ENCODE results near the gene DCAF17.
"Not testable (repeated sequence)": the region's sequence is repeated elsewhere in the genome, so short reads cannot be mapped to it uniquely, and the experiment has no call there.

The DCAF17 gene

DNA sequence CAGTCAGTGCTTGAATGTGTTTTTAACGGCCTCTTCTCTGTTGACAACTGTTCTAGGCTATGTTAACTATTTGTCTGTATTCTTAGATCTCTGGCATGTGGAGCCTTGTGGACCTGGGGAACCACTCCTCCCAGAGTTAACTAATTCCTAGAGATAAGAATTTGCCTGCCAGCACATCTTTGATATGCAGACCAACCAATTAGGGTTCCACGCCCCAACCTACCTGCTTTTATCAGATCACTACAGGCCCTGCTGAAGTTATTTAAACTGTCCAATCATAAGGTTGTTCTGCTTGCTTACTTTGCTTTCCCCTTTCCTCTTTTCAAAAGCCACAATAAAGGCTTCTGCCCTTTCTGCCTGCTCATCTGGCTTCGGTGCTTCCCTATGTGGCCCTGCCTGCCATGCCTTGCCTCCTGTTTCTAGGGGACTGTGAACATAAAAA, 79.7 kb downstream of the DCAF17 start:
- no peak for DNase-seq (ENCODE audit: low spot score)

DNA sequence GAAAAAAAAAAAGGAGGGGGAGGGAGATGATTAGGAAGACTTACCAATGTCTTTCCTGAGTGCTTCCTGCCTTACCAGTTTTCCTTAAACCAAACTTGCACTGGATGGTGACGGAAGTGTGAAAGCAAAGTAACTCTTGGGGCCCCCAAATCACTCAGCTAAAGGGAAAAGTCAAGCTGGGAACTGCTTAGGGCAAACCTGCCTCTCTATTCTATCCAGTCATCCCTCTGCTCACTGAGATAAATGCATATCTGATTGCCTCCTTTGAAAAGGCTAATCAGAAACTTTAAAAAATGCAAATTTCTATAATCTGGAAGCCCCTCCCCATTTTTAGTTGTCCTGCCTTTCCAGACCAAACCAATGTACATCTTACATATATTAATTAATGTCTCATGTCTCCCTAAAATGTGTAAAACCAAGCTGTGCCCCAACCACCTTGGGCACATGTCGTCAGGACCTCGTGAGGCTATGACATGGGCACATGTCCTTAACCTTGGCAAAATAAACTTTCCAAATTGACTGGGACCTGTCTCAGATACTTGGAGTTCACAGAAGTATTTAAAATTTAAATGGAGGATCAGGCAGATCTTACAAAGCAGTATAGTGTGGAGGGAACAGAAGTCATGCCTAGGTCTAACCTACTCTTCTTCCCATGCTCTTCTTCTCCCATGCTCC, 81.0 kb downstream of the DCAF17 start:
- no peak for DNase-seq (ENCODE audit: low spot score)

DNA sequence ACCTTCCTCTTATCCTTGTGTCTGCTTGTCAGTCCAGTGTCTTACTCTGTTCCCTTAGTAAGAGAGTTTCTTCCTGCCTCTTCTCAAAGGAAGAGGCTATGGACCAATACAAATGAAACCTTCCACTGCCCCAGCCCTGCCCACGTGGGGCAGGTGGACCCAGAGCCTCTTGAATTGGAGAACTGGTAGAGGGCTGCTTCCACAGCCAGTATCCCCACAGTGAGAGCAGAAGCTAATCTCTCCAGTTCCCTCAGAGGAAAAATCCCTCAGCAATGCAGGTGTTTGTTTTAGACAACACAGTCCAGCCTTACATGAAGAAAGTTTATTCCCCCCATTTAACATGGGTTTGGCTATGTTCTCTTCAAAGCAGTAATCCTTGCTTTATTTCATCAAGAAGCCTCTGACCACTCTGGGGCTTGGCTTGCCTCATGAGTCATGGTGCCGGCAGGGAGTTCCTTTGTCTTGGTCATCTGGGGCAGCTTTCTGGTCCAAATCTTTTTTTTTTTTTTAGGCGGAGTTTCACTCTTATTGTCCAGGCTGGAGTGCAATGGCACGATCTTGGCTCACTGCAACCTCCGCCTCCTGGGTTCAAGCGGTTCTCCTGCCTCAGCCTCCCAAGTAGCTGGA, 81.8 kb downstream of the DCAF17 start:
- DNase-seq (ENCODE audit: low spot score): no peak

DNA sequence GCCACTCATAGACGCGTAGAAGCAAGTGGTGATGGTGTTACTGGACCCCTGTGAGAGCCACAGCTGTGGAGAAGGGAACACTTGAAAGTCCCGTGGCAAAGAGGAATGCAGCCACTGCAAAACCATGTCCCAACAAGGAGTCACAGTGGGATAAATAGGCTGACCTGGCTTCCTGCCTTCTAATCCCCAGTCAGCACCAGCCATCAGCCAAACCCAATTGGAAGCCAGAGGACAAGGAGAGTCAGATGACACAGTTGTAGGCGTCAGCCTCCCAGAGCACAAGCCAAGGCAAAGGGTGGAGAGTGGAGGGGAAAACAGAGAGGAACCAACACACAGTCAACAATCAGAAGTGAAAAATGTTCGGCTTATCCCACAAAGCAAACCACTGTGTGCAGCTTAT, 82.8 kb downstream of the DCAF17 start:
- DNase-seq (ENCODE audit: low spot score): no peak

DNA sequence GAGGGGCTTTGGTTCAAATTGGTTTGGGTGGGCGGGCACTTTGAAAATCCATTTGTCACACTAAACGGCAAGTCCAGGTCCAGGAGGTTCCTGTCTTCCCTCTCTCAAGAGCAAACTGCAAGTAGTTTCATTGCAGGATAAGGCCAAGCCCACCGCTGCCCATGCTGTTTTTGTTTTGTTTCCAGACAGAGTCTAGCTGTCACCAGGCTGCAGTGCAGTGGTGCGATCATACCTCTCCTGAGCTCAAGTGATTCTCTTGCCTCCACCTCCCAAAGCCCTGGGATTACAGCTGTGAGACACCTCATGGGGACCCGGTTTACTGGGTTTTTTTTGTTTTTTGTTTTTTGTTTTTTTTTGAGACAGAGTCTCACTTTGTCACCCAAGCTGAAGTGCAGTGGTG, 86.4 kb downstream of the DCAF17 start:
- no peak for DNase-seq (ENCODE audit: low spot score)

DNA sequence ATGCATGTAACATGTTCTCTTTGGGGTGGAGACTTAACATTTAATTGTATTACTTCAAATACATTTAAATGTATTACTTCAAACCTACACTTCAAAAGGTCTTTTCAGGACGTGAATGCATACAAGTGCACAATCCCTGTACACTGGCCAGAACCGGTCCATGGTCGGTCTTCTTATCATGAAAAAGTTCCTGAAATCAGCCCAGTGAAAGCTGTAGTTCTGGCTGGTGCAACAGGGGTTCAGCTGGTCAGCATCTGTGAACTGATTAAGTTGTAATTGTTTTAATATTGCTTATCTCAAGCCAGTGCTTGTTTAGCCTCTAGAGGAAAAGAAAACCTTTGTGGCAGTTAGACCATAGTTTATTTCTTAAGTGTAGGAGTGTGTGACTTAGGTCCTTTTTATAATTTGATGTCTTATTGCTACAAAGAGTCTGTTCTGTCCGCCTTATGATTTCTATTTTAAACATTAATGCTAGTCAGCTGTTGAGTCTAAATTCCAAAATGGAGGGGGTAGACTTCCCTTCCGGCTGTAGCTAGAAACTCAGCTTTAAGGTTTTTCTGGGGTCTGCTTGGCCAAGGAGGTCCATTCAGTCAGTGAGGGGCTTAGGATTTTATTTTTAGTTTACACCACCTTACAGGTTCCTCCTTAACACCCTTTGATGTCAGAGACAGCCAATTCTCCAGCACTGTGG, 87.5 kb downstream of the DCAF17 start:
- no peak for DNase-seq (ENCODE audit: low spot score)

DNA sequence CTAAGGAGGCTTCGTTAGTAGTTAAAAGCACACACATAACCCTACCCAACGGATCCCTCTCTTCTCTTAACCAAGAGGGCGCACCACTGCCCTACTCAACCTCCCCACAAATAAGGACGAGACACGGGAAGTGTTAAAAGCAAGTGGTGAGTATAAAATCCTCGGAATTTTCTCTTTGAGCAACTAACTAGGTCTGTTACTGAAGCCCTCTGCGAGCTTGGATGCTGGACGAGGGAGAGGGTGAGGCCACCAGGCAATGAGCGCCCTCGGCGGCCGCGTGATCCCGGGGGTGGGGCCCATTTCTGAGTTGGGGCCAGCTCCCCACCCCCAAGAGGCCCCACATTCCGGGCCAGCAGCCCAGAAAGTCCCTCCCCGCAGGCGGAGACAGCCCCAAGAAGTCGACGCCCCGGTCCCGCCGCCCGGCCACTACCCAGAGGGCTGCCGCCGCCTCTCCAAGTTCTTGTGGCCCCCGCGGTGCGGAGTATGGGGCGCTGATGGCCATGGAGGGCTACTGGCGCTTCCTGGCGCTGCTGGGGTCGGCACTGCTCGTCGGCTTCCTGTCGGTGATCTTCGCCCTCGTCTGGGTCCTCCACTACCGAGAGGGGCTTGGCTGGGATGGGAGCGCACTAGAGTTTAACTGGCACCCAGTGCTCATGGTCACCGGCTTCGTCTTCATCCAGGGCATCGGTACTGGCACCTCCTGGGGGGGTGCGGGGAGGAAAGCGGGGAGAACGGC, 88.2 kb downstream of the DCAF17 start, which contains the start of gene CYBRD1:
CYBRD1 (plus strand) TSS at position 423 of the 736 bp plus-strand sequence; CDS start at position 495, 72 bp downstream.
- DNase-seq (ENCODE audit: low spot score): peak; percentile 67

DNA sequence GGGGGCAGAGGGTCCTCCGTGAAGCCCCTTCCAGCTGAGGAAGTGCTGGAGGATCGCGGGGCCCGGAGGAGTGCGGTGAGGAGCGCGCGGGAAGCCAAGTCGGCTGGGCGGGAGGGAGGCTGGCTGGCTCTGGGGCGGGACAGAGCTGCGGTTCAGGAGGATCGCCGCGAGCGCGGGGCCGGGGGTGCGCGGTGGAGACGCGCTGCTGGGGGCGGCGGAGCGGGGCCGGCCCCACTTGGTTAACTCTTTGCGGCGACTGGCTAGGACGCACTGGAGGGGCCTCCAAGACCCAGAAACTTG, 88.7 kb downstream of the DCAF17 start:
- peak; percentile 72 for DNase-seq (ENCODE audit: low spot score)

DNA sequence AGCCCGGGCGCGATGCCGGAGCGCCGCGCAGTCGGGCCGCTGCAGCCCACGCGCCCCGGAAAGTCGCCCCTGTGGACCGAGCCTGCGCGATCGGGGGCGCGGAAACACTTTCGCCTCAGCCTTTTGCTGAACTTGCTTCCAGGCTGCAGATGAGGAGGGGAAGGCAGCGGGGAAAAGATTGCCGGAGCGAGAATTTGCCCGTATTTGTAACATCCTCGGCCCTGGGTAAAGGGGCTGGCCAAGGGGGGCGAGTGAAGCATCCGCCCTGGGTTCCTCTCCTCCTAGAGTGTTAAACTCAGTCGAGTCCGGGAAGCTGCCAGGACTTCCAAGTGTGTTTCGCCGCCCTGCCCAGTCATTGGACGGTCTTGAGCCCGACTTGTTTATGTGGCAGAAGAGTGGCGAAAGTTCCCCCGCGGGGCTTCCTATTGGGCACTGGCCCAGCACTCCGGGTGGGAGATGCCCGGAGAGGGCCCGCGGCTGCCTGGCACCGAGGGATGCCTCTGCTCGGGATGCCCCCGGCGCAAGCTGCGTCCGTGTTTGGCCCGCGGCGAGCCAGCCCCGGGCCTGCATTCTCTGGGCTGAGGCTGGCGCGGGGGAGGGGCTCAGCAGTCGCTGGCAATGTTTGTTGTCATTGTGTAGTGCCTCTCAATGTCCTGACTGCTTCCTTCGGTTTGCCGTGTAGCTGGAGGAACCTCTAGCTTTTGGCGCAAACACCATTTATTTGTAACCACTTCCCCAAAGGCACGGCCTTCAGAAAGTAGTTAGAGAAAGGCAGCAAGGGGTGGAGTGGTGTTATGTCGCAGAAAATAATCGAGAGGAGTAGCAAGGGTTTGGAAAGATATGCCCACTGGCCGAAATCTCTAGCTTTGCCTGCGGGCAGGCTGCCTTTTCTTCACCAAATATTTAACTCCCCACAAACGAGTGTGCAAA, 89.3 kb downstream of the DCAF17 start:
- DNase-seq (ENCODE audit: low spot score): peak; percentile 78

DNA sequence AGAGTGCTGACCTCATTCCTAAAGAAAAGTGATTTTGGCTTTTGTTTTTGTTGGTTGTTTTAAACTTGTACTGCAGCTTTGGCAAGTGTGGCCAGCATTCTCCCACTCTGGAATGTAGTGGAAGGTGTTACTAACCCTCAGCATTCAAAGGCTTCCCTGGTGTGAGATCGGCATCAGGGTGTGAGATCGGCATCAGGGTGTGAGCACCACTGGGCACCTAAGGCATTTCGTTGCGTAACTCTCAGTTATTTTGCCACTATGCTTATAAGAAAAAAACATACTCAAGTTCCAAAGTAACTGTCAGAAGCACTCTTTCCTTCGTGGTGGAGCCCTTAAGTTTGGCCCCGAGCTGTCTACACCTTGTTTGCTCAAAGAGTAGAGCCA, 90.0 kb downstream of the DCAF17 start:
- DNase-seq (ENCODE audit: low spot score): no peak

DNA sequence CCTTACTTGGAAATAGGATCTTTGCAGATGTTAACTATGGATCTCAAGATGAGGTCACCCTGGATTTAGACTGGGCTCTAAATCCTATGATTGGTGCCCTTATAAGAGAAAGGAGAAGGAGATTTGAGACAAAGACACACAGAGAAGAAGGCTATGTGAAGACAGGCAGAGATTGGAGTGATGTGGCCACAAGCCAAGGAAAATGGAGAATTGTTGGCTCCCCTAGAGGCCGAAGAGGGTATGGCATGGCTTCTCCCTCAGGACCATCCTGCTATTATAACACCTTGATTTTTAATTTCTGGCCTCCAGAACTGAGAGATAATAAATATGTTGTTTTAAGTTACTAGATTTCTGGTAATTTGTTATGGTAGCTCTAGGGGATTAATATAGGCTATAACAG, 95.9 kb downstream of the DCAF17 start:
- no peak for DNase-seq (ENCODE audit: low spot score)

DNA sequence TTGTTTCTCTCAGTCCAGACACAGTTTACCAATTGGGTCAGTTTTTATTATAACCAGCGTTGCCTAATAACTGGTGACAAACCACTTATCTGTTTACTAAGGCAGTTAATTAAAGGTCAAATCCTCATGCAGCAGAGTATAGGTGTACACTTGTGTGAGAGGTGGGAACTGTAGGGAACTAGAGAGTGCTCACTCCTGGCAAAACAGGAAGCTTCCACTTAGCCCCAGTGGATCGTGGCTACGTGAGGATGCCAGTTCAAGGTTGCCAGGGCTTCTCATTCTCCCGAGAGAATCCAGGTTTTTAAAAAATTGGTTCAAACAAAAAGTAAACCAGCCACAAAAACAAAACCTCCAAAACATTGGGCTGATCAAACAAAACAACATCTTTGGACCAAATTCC, 96.4 kb downstream of the DCAF17 start:
- no peak for DNase-seq (ENCODE audit: low spot score)

DNA sequence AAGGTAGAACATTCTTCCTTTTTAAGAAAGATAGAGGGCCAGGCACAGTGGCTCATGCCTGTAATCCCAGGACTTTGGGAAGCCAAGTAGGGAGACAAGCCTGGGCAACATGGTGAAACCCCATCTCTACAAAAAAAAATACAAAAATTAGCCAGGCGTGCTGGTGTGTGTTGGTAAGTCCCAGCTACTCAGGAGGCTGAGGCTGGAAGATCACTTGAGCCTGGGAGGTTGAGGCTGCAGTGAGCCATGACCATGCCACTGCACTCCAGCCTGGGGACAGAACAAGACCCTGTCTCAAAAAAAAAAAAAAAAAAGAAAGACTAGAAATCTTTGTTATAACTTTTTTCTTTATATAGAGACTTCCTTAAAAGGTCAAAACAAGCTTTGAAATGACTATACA, 96.8 kb downstream of the DCAF17 start:
- DNase-seq (ENCODE audit: low spot score): not testable (repeated sequence)

DNA sequence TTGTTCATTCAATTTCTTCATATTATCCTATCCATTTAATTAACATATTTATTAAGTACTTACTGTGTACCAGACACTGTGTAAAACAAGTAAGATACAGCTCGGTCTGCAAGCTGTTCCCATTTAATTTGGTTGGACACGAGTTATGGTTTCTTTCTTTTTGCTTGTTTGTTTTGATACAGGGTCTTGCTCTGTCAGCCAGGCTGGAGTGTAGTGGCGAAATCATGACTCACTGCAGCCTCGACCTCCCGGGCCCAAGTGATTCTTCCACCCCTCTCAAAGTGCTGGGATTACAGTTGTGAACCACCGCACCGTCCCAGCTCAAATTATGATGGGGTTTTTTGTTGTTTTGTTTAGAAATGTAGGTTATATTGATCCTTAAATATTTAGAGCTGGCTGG, 97.3 kb downstream of the DCAF17 start:
- DNase-seq (ENCODE audit: low spot score): no peak

DNA sequence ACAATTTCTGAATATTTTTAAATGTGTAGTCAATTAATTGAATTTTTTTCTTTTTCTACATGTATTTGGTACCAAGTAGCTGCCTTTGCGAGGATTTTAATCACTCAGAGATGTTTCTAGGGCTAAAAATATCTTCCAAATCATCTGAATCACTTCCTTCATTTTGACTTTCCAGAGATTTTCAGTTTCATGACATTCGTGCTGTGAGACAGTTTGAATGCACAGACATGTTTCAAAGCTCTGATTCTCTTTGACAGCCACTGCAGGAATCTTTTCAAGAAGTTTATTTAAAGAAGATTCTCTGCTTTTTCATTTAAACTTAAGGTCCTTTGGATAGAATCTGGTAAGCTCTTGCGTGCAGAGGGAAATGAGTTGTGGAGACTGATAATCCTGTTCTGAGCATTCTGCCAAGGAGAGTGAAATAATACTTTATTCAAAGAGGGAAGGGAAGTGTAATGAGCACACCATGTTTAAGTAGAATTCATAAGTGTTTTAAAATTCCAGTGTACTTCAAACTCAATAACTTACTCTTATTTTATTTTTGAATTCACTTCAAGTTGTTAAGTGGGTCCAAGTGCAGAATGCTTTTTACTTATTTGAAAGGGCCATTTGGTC, 97.9 kb downstream of the DCAF17 start:
- DNase-seq (ENCODE audit: low spot score): no peak

DNA sequence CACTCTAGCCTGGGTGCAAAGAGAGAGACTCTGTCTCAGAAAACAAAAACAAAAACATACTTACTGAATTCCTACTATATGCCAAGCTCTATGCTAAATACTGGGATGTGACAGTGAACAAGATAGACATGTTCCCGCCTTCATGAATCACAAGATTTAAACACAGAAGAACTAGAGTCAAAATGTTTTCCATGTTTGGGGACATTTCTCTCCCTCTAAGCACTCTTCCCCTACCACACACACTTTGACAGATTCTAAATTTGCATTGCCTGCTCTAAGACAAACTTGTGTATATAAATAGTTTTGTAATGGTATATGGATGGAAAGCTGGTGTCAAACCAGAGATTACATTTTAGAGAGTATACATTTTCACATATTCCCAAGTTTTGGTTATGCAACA, 99.3 kb downstream of the DCAF17 start:
- DNase-seq (ENCODE audit: low spot score): no peak

Measured in ecto neural progenitor cell (in vitro differentiated cells).